Spleen (tissue), 11 donors: Measurements from ENCODE around the gene NCOA1. TPM values are rescaled to one million over a fixed set of nuclear protein-coding genes. Genes with fewer than 3 reads are reported as not detected.

Experiments
- DNase-seq: peaks from one replicate; pipeline ENCODE4 v3.0.0-alpha.2; 2020
- H3K27ac ChIP-seq, 8 donors: fragments of 200-600 bp; sonication (generic) in 7 of 8; 1 replicate in 4 of 8; 2 replicates in 4 of 8; pipeline versions ENCODE4 v1.5.0 to v1.8.0; 2016 to 2021; ENCODE audit warnings: inconsistent platforms in 4 of 8, mild to moderate bottlenecking in 4 of 8, moderate library complexity in 1 of 8
- H3K27me3 ChIP-seq, 7 donors: fragments of 200-600 bp; sonication (generic) in 6 of 7; replicated peaks in 1 of 7; 1 replicate in 4 of 7; 2 replicates in 3 of 7; pipeline versions ENCODE4 v1.5.0 to v1.8.0; 2016 to 2021; ENCODE audit warnings: inconsistent platforms in 3 of 7, mild to moderate bottlenecking in 1 of 7
- H3K36me3 ChIP-seq, 6 donors: fragments of 200-600 bp; sonication (generic) in 5 of 6; 1 replicate in 4 of 6; 2 replicates in 2 of 6; pipeline versions ENCODE4 v1.5.0 to v1.8.0; 2016 to 2021; ENCODE audit warnings: inconsistent platforms in 2 of 6
- H3K4me1 ChIP-seq, 6 donors: fragments of 200-600 bp; sonication (generic) in 5 of 6; 1 replicate in 3 of 6; 2 replicates in 3 of 6; pipeline versions ENCODE4 v1.5.0 to v1.8.0; 2016 to 2021; ENCODE audit warnings: inconsistent platforms in 3 of 6
- H3K4me3 ChIP-seq, 8 donors: fragments of 200-600 bp; sonication (generic) in 7 of 8; 1 replicate in 4 of 8; 2 replicates in 4 of 8; pipeline versions ENCODE4 v1.5.0 to v1.8.0; 2016 to 2021; ENCODE audit warnings: inconsistent platforms in 4 of 8, mild to moderate bottlenecking in 4 of 8, moderate library complexity in 2 of 8
- H3K9me3 ChIP-seq, 8 donors: fragments of 200-600 bp; sonication (generic) in 7 of 8; 1 replicate in 4 of 8; 2 replicates in 4 of 8; pipeline versions ENCODE4 v1.5.0 to v1.8.0; 2016 to 2021; ENCODE audit warnings: inconsistent platforms in 4 of 8
- POLR2A ChIP-seq, 3 donors: fragments of 450-650 bp; IDR thresholded peaks; one replicate each; pipeline ENCODE4 v1.5.1; 2017; ENCODE audit warnings: antibody characterized with exemption in 3 of 3, mild to moderate bottlenecking in 1 of 3
- POLR2AphosphoS5 ChIP-seq, 3 donors: sonication (generic); formaldehyde crosslinking; IDR thresholded peaks; one replicate each; pipeline ENCODE4 v1.5.1; 2017; ENCODE audit warnings: antibody characterized with exemption in 3 of 3
- WGBS, 5 donors: extraction: QIAGEN DNeasy Blood & Tissue Kit in 3 of 5; methylation state at CpG; one replicate each; pipeline versions ENCODE4 v1.1.5 to v1.1.7; 2013 to 2018; 5-methylcytosine and 5-hydroxymethylcytosine counted together
- intact Hi-C: fragments of 100-400 bp; cut with DNase I; formaldehyde crosslinking; loops from one replicate; pipeline ENCODE4 v1.15.0; 2023; ENCODE audit warnings: low total_unique reads
- polyA plus RNA-seq, 3 donors: library from polyadenylated mRNA; stranded (reverse); fragments of 200-250 nt; gene quantifications; one replicate each; pipeline ENCODE4 v1.2.1, GENCODE V29; 2013
- total RNA-seq, 7 donors: library from RNA; depleted of rRNA in 3 of 7; stranded (reverse); fragments of >200 nt in 3 of 7; fragmentation: NEBNext Ultra II Directional in 4 of 7; extraction: Animal tissue kit (Norgen Biotek cat#: 25700) in 4 of 7; gene quantifications; one replicate each; pipeline versions ENCODE4 v1.1.0 to v1.2.1, GENCODE V29; 2016 to 2021
- TF ChIP-seq, protein P1 (sequence below), 11 experiments: fragments of 200-600 bp in 7 of 11; fragments of 450-650 bp in 4 of 11; sonication (generic) in 4 of 11; IDR thresholded peaks in 8 of 11; conservative IDR thresholded peaks in 3 of 11; 1 replicate in 7 of 11; 2 replicates in 4 of 11; pipeline versions ENCODE4 v1.4.0 to v1.8.0; 2016 to 2021; ENCODE audit warnings: antibody characterized with exemption in 11 of 11, inconsistent platforms in 4 of 11, mild to moderate bottlenecking in 1 of 11
- donor health status: healthy with polysubstance abuse.
- donor health status: DM: no; HTN: no; CAD: no; lungs with moderate emphysema.
- donor health status: DM: no; HTN: no; CAD: no.
- donor health status: Bipolar disorder and iron deficiency.
- donor health status: healthy.
- donor health status: DM: no; HTN: no; CAD: no.
- donor health status: DM: yes; HTN: yes; CAD: no.

Gene NCOA1
- total and polyA plus RNA-seq, 10 donors, result 4.4 to 73.6 (median 54.4) TPM

DNA sequence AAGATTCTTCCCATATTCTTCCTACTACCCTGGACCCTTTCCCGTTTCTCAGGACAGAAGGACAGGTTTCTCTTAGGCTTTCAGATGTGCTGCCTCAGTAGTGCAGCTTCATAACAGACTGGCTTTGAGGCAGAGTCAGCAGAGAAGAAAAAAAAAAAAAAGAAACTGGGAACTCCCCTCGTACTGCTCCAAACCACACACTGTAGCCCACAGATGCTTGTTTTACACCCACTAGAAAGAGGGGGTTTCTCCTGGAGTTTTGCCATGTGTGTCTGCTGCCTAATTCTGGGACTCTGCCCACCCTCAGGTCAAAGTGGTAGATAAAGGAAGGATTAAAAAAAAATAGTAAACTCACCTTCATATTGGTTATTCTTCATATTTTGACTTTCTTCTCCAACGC, 95.9 kb downstream of the NCOA1 start:
- DNase-seq, result no peak
- H3K4me1 ChIP-seq, result peaks cover 0 to 17% (median 10%) of the 10 kb centered on the region in 6 donors
- 50 to 59% (median 55%) methylated on average over 3 of the region's 3 CpGs for WGBS, 5 donors
- H3K9me3 ChIP-seq, result no peaks in the 10 kb centered on the region
- intact Hi-C loops, result no loop called here
- no peak for TF ChIP-seq POLR2AphosphoS5 (IDR thresholded peaks at IDR 0.05)
- TF ChIP-seq POLR2A (IDR thresholded peaks at IDR 0.05), result no peak
- TF ChIP-seq, protein P1, sequence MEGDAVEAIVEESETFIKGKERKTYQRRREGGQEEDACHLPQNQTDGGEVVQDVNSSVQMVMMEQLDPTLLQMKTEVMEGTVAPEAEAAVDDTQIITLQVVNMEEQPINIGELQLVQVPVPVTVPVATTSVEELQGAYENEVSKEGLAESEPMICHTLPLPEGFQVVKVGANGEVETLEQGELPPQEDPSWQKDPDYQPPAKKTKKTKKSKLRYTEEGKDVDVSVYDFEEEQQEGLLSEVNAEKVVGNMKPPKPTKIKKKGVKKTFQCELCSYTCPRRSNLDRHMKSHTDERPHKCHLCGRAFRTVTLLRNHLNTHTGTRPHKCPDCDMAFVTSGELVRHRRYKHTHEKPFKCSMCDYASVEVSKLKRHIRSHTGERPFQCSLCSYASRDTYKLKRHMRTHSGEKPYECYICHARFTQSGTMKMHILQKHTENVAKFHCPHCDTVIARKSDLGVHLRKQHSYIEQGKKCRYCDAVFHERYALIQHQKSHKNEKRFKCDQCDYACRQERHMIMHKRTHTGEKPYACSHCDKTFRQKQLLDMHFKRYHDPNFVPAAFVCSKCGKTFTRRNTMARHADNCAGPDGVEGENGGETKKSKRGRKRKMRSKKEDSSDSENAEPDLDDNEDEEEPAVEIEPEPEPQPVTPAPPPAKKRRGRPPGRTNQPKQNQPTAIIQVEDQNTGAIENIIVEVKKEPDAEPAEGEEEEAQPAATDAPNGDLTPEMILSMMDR (IDR thresholded peaks at IDR 0.05 in 8 of 11, conservative IDR thresholded peaks at IDR 0.05 in 3 of 11), result no peak
- H3K36me3 ChIP-seq, result peaks cover 0 to 34% (median 0%) of the 10 kb centered on the region in 6 donors
- no peaks in the 10 kb centered on the region for H3K27me3 ChIP-seq
- H3K4me3 ChIP-seq, result no peak overlapping the region
- no peak overlapping the region for H3K27ac ChIP-seq

DNA sequence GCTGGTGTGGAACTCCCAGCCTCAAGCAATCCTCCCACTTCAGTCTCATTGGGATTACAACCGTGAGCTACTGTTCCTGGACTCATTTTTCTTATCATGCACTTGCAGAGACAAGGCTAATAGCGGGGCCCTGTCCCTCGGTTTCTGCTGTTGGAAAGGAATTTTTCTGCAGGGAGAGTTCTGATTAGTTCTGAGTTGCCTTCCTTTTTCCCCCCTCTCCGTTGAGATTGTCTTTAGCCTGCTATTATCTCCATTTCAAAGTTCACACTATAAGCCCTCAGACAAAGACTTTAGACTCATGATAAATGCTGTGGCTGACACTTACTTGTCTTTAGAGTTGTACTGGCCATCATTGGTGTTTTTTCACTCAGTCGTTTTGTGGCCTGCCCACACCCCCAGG, 97.2 kb downstream of the NCOA1 start:
- 88 to 91% (median 89%) methylated on average over 5 of the region's 5 CpGs for WGBS, 5 donors
- Histone ChIP-seq H3K4me1 (peaks cover 0 to 17% (median 10%) of the 10 kb centered on the region in 6 donors), H3K36me3 (peaks cover 0 to 37% (median 0%) of the 10 kb centered on the region in 6 donors), H3K27ac (no peak overlapping the region), H3K4me3 (no peak overlapping the region), H3K9me3 (no peaks in the 10 kb centered on the region), H3K27me3 (no peaks in the 10 kb centered on the region)
- intact Hi-C loops, result no loop called here
- TF ChIP-seq POLR2A (IDR thresholded peaks at IDR 0.05), result no peak
- TF ChIP-seq POLR2AphosphoS5 (IDR thresholded peaks at IDR 0.05), result no peak
- TF ChIP-seq, protein P1 (IDR thresholded peaks at IDR 0.05 in 8 of 11, conservative IDR thresholded peaks at IDR 0.05 in 3 of 11), result no peak
- no peak for DNase-seq

DNA sequence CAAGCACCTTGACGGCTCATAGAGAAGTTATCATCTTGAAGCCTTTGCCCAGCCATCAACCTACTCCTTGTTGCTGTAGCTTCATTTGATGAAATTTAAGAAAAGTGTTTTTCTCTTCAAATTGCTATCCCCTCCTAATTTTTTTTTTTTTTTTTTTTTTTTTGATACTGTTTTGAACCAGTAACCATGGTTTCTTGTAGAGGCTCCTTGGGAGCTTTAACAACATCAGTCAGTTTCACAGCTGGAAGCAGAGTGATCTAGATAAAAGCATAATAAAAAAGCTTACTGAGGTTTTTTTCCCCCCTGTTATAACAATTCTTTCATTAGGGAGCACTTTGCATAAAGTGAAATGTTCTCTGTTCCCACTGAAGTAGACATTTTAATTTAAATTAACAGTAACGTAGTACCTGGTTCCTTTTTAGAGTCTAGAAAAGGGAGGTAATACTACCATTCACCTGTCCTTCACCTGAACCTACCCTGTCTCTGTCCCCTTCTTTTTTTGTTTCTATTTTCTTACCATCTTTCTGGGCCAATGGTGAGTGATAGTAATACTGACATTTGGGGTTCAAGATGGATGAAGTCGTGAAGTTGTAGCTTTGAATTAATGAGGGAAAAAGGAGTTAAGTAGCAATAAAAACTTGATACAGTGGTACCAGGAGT, 101.5 kb downstream of the NCOA1 start:
- H3K27ac ChIP-seq, result no peak overlapping the region
- H3K9me3 ChIP-seq, result no peaks in the 10 kb centered on the region
- peaks cover 0 to 24% (median 0%) of the 10 kb centered on the region in 6 donors for H3K36me3 ChIP-seq
- no peaks in the 10 kb centered on the region for H3K27me3 ChIP-seq
- no peak for TF ChIP-seq POLR2A (IDR thresholded peaks at IDR 0.05)
- TF ChIP-seq POLR2AphosphoS5 (IDR thresholded peaks at IDR 0.05), result no peak
- TF ChIP-seq, protein P1 (IDR thresholded peaks at IDR 0.05 in 8 of 11, conservative IDR thresholded peaks at IDR 0.05 in 3 of 11), result no peak
- WGBS, 5 donors, result 80 to 96% (median 91%) methylated on average over 3 of the region's 3 CpGs
- intact Hi-C loops, result no loop called here
- no peak for DNase-seq
- no peaks in the 10 kb centered on the region for H3K4me1 ChIP-seq
- no peak overlapping the region for H3K4me3 ChIP-seq

DNA sequence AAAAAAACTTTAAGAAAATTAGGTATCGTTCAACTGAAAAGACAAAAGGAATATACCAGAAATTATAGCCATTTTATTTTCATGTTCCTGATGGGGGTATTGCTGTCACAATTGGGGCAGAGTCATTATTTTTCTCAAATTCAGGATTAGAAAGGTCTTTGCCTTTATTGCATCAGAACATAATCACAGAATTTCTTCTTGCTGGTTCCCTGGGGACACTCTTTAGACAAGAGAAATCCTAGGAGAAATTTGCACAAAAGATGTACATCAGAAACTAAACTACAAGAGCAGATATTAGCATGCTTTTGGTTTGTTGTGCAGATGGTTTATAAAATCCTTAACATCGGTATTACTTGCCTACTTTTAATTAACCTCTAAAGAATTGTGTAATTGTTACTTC, 103.2 kb downstream of the NCOA1 start:
- TF ChIP-seq, protein P1 (IDR thresholded peaks at IDR 0.05 in 8 of 11, conservative IDR thresholded peaks at IDR 0.05 in 3 of 11), result no peak
- TF ChIP-seq POLR2AphosphoS5 (IDR thresholded peaks at IDR 0.05), result no peak
- intact Hi-C loops, result no loop called here
- no peaks in the 10 kb centered on the region for H3K4me1 ChIP-seq
- WGBS, 5 donors, result 90 to 96% (median 93%) methylated on average over 2 of the region's 2 CpGs
- peaks cover 0 to 7% (median 0%) of the 10 kb centered on the region in 6 donors for H3K36me3 ChIP-seq
- no peak overlapping the region for H3K27ac ChIP-seq
- DNase-seq, result no peak
- H3K4me3 ChIP-seq, result no peak overlapping the region
- H3K27me3 ChIP-seq, result no peaks in the 10 kb centered on the region
- no peaks in the 10 kb centered on the region for H3K9me3 ChIP-seq
